Stimulated activated CD4-positive, alpha-beta T cell treated with anti-CD3 and anti-CD28 coated beads, Interleukin-12 subunit alpha, Interleukin-12 subunit beta, amount 100 ng/mL, for 24 hours (primary cell): ENCODE data around the gene SHE.

Experiments
- DNase-seq, 2 experiments: peaks; one replicate each; pipeline ENCODE4 v3.0.0-alpha.2; 2020; ENCODE audit warnings: low read depth in 2 of 2

Gene SHE

DNA sequence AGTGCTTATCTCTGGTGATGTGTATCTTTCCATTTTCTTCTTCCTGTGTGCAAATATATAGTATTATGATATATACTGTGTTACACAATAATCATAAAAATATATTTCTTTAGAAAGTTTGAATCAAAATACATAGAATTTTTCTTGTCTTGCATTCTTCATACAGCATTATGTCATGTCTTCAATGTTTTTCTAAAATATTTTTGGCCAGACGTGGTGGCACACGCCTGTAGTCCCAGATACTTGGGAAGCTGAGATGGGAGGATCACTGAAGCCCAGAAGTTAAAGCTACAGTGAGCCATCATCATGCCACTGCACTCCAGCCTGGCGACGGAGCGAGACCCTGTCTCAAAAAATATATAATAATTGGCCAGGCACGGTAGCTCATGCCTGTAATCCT lies 55.4 kb downstream of the SHE start:
- DNase-seq, result no peak

DNA sequence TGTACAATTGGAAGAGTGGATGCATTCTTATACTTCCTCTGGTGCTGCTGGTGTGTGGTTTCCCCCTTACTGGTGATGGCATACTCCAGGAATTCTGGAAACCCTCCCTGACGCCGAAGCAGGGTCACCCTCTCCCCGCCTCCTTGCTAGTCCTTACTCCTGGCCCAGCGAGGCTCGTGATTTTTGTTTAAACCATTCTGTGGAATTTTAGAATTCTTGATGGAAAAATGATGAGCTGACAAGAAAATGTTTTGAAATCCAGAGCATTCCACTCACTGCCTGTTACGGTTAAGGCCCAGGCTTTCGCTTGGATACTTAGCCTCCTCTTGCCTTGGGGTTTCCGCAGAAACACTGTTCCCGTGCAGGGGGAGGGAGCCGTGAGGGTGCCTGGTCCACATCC lies 55.9 kb downstream of the SHE start:
- DNase-seq, result no peak

DNA sequence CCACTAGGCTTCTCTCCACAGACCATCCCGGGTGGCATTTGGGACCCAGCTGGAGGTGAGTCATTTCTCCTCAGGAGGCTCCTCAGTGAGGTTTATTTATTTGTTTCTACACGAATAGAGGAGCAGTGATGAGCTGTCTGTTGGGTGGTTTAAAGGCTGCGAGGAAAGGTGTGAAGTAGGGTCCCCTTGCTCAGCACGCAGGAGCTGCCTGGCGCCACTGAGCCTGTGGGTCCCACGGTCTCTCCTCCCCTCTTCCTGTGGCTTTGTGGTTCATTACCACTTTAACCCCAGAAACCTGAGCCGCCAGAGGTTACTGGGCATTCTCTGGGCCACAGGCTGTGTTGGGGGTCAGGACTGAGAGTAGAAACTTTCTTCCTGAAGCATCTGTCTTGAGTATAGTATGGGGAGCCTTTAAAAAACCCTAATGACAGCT lies 57.2 kb downstream of the SHE start:
- DNase-seq, result peak in 1 of 2 experiments; percentile 47

DNA sequence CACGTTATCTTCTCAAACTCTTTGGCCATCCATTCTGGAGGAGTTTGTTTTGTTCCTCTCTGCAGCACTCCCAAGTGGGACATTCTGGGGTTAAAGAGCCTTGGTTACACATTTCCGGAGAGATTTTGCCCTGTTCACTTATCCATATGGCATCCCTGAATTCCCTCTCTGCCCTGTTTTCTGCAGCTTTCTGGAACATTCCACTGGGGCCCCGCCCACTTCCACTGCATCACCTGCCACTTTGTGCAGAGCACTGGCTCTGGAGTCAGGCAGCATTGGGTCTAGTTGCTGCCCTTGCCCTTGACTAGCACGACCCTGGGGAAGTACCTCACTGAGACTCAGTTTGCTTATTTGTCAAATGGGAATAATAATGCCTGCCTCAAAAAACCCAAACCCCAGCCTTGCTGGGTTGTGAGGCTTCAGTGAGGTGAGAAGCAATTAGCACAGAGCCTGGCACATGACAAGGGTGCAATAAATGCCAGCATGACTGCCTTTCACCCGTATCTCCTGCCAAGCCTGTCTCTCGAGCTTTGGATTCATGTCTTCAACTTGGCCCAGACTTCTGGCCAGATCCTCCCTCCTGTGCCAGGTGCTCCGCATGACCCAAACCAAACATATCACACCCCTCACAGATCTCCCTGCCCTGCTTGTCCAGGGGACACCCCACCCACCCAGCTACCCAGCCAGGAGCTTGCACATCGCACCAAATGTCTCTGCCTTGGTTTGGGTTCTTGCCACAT lies 58.8 kb downstream of the SHE start:
- no peak for DNase-seq

DNA sequence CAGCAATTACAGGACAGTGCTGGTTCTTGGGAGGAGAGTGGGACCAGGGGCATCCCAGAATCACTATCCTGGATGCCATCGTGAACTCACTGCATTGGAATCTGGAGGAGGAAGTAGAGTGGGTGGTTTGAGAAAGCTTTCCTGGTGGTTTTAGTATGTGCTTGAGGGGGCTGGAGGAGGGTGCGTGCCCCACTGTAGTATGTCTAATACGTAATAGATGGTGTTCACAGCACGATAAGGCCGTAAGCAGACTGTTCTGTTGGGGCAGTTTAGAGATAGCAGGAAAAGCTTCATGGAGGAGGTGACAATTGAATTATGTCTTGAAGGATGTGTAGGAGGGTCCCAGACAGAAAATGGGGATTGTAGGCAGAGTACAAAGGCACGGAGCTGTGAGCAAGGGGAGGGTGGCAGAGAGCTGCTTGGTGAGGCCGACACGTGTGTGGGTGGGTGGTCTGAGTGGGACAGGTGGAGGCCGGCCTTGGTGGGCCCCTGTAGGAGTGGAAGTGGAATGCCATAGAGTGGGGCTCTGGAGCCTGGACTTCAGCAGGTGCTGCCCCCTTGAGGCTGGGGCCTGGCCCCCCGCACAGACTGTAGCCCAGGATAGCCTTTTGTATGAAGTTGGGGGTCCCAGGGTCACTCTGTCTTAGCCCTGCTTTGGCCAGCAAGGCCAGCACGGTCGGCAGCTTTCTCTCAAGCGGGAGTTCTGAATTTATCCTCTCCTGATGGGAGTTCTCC lies 60.0 kb downstream of the SHE start:
- DNase-seq, result no peak

DNA sequence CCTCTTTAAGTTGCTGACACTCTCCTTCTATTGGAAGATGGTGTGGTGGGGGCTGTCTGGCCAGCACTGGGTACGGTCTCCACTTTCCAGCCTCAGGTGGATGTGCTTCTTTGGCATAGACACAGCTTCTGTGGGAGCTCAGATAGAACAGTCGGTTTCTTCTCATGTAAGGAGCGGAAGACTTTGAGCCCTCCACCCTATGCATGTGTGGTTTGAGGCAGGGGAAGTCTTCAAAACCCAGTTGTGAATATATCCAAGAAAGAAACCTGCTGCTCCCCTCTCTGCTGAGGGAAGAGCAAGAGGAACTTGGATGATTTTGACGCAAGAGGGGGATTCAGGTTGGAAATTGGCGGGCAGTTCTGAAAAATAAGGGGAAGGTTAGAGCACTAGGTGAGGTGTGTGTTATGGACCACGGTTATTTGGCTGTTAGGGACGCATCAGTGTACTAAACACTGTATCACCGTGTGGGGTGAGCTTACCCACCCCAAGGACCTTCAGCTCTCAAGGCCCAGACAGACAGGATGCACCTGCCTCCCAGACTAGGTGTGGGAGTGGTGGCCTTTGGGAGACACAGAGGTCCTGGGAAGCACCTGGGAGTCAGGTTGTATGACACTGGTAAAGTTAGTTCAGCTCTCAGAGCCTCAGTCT lies 60.8 kb downstream of the SHE start:
- no peak for DNase-seq

DNA sequence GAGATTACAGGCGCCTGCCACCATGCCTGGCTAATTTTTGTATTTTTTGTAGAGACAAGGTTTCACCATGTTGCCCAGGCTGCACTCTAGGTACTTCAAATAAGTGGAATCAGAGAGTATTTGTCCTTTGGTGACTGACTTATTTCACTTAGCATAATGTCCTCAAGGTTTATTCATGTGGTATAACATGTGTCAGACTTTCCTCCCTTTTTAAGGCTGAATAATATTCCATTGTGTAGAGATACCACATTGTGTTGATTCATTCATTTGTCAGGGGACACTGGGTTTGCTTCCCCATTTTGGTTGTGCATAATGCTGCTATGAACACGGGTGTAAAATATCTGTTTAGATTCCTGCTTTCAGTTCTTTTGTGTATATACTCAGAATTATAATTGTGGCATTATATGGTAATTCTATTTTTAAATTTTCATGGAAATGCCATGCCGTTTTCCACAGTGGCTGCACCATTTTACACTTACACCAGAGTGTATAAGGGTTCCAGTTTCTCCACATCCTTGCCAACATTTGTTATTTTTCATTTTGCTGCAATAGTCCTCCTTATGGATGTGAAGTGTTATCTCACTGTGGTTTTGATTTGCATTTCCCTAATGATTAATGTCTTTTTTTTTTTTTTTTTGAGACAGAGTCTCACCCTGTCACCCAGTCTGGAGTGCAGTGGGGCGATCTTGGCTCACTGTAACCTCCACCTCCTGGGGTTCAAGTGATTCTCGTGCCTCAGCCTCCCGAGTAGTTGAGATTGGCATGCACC lies 62.0 kb downstream of the SHE start:
- no peak for DNase-seq

DNA sequence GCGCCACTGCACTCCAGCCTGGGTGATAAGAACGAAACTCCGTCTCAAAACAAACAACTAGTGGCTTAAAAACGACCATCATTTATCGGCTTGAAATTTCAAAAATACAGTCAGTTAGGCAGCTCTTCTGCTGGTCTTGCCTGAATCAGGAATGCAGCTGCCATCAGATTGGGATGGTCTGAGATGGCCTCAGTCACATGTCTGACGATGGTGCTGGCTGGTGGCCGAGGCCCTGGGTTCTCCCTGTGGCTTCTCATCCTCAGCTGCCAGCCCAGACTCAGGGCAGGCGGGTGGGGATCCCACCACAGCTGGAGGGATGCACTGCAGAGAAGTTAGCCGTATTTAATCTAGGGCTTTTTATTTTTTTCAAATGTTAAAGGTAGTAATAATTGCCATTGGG lies 65.8 kb downstream of the SHE start:
- DNase-seq, result no peak

DNA sequence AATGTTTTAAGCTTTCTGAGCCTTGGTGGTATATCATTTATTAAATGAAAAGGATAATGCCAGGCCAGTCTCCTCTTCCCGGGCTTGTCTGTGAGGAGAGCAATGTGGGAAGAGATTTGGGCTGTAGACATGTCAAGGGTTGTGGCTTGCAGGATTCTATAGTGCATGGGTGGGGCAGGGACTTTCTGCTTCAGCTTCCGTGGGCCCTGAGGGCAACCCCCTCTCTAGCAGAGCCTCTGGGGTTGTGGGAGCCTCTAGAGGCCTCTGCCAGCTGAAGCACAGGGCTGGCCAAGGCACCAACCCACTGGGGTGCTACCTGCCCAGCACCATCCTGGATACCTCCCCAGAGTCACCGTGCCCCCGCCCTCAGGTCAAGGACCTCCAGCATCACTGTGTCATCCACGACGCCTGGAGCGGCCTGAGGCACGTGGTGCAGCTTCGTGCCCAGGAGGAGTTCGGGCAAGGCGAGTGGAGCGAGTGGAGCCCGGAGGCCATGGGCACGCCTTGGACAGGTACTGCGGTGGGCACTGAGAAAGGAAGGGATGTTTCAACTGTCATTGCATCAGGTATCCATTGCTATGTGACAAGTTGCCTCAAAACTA lies 66.5 kb downstream of the SHE start:
- DNase-seq, result no peak

DNA sequence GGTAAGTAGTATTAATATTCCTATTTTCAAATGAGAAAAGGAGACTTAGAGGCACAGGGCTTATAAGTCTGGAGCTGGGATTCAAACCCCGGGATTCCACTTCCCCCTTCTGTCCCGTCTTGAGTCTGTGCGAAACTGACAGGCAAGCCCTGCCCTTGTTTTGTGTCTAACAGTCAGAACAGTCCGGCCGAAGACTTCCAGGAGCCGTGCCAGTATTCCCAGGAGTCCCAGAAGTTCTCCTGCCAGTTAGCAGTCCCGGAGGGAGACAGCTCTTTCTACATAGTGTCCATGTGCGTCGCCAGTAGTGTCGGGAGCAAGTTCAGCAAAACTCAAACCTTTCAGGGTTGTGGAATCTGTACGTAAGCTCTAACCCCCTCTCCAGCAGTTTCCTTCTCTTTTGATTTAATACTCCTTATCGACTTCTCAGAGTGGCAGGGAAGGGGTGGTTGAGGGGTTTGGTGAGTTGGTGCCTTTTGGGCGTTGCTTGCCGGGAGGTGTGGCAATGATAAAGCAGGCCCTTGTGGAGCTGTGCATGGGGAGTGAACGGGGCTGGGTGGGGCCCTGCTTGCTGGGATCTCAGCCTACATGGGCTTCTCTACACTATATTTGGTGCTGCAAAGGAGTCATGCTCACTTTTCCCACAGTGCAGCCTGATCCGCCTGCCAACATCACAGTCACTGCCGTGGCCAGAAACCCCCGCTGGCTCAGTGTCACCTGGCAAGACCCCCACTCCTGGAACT lies 67.7 kb downstream of the SHE start:
- no peak for DNase-seq

DNA sequence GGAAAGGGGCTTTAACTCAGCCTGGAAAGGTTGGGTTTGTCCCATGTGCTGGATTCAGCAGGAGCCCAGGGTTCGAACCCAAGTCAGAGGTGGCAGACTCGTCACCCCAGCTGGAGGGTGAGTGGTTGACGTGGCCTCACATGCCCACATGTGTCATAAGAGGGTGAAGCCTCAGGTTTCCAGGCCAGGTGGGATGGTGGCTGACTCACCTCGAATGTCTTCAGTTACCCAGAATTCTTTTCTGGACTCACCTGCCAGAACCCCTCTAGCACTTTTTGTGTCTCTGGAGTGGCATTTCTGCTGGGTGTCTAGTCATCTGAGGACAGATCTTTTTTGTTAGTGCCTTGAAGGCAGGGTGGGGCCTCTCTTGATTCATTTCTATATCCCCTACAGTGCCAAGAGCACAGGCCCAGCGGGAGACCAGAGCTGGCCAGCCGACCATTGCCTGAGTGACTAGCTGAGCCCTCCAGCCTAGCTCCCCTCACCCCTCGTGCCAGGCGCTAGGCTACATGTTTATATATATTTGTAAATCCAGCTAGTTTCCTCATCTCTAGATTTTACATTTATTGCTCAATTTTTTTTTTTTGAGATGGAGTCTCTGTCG lies 68.9 kb downstream of the SHE start:
- no peak for DNase-seq

DNA sequence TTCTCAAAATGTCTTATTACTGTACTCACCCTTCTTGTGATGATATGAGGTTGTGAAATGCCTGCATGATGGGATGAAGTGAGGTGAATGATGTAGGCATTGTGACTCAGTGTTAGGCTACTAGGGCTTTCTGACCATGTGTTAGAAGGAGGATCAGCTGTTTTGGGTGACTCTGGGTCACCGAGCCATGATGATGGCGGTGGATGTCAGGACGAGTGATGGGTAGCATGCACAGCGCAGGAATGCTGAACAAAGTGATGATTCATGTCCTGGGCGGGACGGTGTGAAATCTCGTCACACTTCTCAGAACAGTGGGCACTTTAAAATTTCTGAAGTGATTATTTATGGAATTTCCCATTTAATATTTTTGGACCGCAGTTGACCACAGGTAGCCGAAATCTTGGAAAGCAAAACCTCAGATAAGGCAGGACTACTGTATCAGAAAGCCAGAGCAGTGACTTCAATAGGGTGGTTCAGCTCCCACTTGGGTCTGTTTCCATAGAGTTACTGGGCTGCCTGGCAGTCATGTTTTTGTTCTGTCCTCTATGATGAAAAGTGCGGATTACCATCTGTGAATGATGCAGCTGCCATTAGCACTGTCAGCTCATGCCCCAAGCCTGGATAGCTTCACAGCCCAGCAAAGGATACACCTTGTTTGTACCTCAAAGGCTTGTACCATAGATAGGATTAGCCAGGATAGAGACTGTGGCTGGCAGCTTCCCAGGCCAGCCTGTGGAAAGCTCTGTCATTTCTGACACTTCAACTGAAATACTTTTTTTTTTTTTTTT lies 70.4 kb downstream of the SHE start:
- no peak for DNase-seq

DNA sequence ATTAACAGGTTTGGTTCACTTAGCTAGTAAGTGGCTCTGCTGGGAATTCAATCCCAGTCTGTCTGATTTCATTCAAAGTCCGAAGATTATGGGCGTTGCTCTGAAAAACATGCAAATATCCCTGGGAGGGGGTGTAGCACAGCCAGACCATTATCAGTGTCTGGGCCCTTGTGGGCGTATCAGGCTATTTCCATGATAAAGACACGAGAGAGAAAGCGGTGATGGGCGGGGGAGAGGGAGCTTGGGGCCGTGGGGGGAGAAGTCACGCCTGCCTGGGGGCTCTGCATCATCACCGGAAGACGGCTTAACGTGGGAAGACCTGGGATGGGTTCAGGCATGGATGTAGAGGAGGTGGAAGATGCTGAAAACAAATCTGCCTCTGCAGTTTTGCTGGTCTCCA lies 71.3 kb downstream of the SHE start:
- no peak for DNase-seq

DNA sequence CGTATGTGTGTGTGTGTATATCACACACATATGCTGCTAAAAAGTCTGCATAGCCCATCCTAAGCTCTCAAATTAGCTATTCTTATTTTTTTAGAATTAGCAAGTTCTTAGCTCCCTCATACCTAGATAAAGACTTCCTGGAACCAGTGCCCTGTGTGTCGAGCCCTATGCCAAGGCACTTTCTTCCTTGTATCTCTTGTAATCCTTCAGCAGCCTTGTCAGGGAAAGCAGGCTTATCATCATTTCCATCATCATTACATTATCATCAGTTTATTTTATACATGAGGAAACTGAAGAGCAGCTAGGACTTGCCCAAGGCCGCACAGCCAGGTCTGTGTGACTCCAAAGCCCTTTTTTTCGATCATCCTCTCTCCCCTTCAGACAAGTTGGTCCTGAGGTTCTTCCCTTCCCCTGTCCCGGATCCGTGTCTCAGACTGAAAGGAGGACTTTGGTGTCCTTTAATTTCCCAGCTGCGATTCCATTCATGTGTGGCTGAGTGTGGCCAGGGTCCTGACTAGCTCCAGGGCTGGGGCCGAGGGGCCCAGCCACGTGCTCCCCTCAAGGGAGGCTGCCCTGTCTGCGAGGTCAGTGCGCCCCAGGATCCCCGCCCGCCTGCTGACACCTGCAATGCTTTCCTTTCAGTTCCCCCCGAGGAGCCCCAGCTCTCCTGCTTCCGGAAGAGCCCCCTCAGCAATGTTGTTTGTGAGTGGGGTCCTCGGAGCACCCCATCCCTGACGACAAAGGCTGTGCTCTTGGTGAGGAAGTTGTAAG lies 72.2 kb downstream of the SHE start:
- no peak for DNase-seq
